H9 (cell line): ENCODE measurements around the gene NANOS2. TPM values are rescaled to one million over a fixed set of nuclear protein-coding genes. Genes with fewer than 3 reads are reported as not detected.
A peak's percentile ranks its signal among the peaks of the same experiment; 100 is the strongest.

Source experiments
- DNase-seq: peaks from one replicate; pipeline ENCODE4 v3.0.0-alpha.2; 2017
- H2AFZ ChIP-seq: one replicate; pipeline ENCODE4 v1.6.1; 2013; ENCODE audit warnings: mild to moderate bottlenecking, low read length, control low read depth, moderate library complexity
- H2AK5ac ChIP-seq: 2 replicates; pipeline ENCODE4 v1.6.1; 2013; ENCODE audit warnings: low read length, control low read depth, mixed read lengths; ENCODE audit not compliant: insufficient read length
- H2BK120ac ChIP-seq: one replicate; pipeline ENCODE4 v1.6.1; 2013; ENCODE audit warnings: low read depth, mild to moderate bottlenecking, low read length, control low read depth, inconsistent platforms; ENCODE audit not compliant: poor library complexity, severe bottlenecking
- H2BK12ac ChIP-seq: 2 replicates; pipeline ENCODE4 v1.6.1; 2013; ENCODE audit warnings: low read length, control low read depth, mixed read lengths, low read depth; ENCODE audit not compliant: insufficient read length
- H2BK15ac ChIP-seq: 2 replicates; pipeline ENCODE4 v1.6.1; 2013; ENCODE audit warnings: low read depth, low read length, control low read depth
- H2BK20ac ChIP-seq: one replicate; pipeline ENCODE4 v1.6.1; 2013; ENCODE audit warnings: low read depth, mild to moderate bottlenecking, low read length, control low read depth, inconsistent platforms; ENCODE audit not compliant: poor library complexity, severe bottlenecking
- H2BK5ac ChIP-seq: 2 replicates; pipeline ENCODE4 v1.6.1; 2013; ENCODE audit warnings: low read length, control low read depth, mixed read lengths; ENCODE audit not compliant: insufficient read length
- H3K14ac ChIP-seq: 2 replicates; pipeline ENCODE4 v1.6.1; 2013; ENCODE audit warnings: low read length, control low read depth; ENCODE audit not compliant: insufficient read depth
- H3K18ac ChIP-seq: 2 replicates; pipeline ENCODE4 v1.6.1; 2013; ENCODE audit warnings: low read depth, mild to moderate bottlenecking, mixed read lengths, low read length, control low read depth; ENCODE audit not compliant: insufficient read length
- H3K23ac ChIP-seq: 2 replicates; pipeline ENCODE4 v1.6.1; 2013; ENCODE audit warnings: low read length, control low read depth, mixed read lengths, low read depth; ENCODE audit not compliant: insufficient read length
- H3K23me2 ChIP-seq: 2 replicates; pipeline ENCODE4 v1.6.1; 2013; ENCODE audit warnings: low read depth, mild to moderate bottlenecking, mixed read lengths, low read length, control low read depth; ENCODE audit not compliant: insufficient read length, poor library complexity, severe bottlenecking
- H3K27ac ChIP-seq: 2 replicates; pipeline ENCODE4 v1.5.1; 2013; ENCODE audit warnings: low read length, control low read depth, mixed read lengths, low read depth; ENCODE audit not compliant: insufficient read length
- H3K27me3 ChIP-seq: 2 replicates; pipeline ENCODE4 v1.6.1; 2013; ENCODE audit warnings: low read length, control low read depth, inconsistent platforms; ENCODE audit not compliant: insufficient read depth
- H3K4ac ChIP-seq: 2 replicates; pipeline ENCODE4 v1.6.1; 2013; ENCODE audit warnings: low read depth, mild to moderate bottlenecking, control low read depth, inconsistent platforms, low read length, moderate library complexity
- H3K4me1 ChIP-seq: 2 replicates; pipeline ENCODE4 v1.6.1; 2013; ENCODE audit warnings: low read length, control low read depth, inconsistent platforms; ENCODE audit not compliant: insufficient read depth
- H3K4me2 ChIP-seq: 2 replicates; pipeline ENCODE4 v1.6.1; 2013; ENCODE audit warnings: low read length, control low read depth, mixed read lengths; ENCODE audit not compliant: insufficient read length, insufficient read depth
- H3K56ac ChIP-seq: 2 replicates; pipeline ENCODE4 v1.6.1; 2013; ENCODE audit warnings: low read depth, mild to moderate bottlenecking, mixed read lengths, low read length, control low read depth; ENCODE audit not compliant: insufficient read length
- H3K79me1 ChIP-seq: 2 replicates; pipeline ENCODE4 v1.6.1; 2013; ENCODE audit warnings: low read depth, mild to moderate bottlenecking, moderate library complexity, low read length, control low read depth, inconsistent platforms; ENCODE audit not compliant: insufficient read depth, poor library complexity, severe bottlenecking
- H3K79me2 ChIP-seq: 2 replicates; pipeline ENCODE4 v1.6.1; 2013; ENCODE audit warnings: low read length, control low read depth, inconsistent platforms; ENCODE audit not compliant: insufficient read depth
- H3K9ac ChIP-seq: 2 replicates; pipeline ENCODE4 v1.6.1; 2013; ENCODE audit warnings: low read length, control low read depth, mixed read lengths; ENCODE audit not compliant: insufficient read length; ENCODE audit errors: extremely low read depth
- H3K9me3 ChIP-seq: one replicate; pipeline ENCODE4 v1.6.1; 2013; ENCODE audit warnings: low read depth, low read length, inconsistent platforms; ENCODE audit not compliant: control insufficient read depth
- H3T11ph ChIP-seq: one replicate; pipeline ENCODE4 v1.6.1; 2013; ENCODE audit warnings: mild to moderate bottlenecking, low read length, control low read depth, inconsistent platforms
- H4K20me1 ChIP-seq: one replicate; pipeline ENCODE4 v1.6.1; 2013; ENCODE audit not compliant: control insufficient read depth, insufficient read length, insufficient read depth
- H4K5ac ChIP-seq: 2 replicates; pipeline ENCODE4 v1.6.1; 2013; ENCODE audit warnings: low read depth, mild to moderate bottlenecking, mixed read lengths, low read length, control low read depth; ENCODE audit not compliant: insufficient read length
- H4K8ac ChIP-seq: replicated peaks from 2 replicates; pipeline ENCODE4 v1.6.1; 2013; ENCODE audit warnings: low read length, control low read depth, mixed read lengths, low read depth; ENCODE audit not compliant: insufficient read length
- H4K91ac ChIP-seq: 2 replicates; pipeline ENCODE4 v1.6.1; 2013; ENCODE audit warnings: low read depth, mild to moderate bottlenecking, moderate library complexity, mixed read lengths, low read length, control low read depth; ENCODE audit not compliant: insufficient read length
- H3K27ac Mint-ChIP-seq, 3 experiments: 2 replicates in 2 of 3; 3 replicates in 1 of 3; pipeline ENCODE4 v1.8.0; 2020 to 2021; ENCODE audit warnings: mixed read lengths in 3 of 3, mild to moderate bottlenecking in 1 of 3, moderate library complexity in 1 of 3
- H3K27me3 Mint-ChIP-seq: 2 replicates; pipeline ENCODE4 v1.8.0; 2021; ENCODE audit warnings: low read depth, mild to moderate bottlenecking, moderate library complexity, mixed read lengths
- H3K36me3 Mint-ChIP-seq, 3 experiments: 2 replicates in 2 of 3; 3 replicates in 1 of 3; pipeline ENCODE4 v1.8.0; 2020 to 2021; ENCODE audit warnings: low read depth in 3 of 3, mixed read lengths in 3 of 3; ENCODE audit not compliant: insufficient read depth in 1 of 3
- H3K4me1 Mint-ChIP-seq, 2 experiments: 2 replicates each; pipeline ENCODE4 v1.8.0; 2020; ENCODE audit warnings: mixed read lengths in 2 of 2
- H3K4me3 Mint-ChIP-seq, 2 experiments: 2 replicates in 1 of 2; 3 replicates in 1 of 2; pipeline ENCODE4 v1.8.0; 2020 to 2021; ENCODE audit warnings: mild to moderate bottlenecking in 2 of 2, mixed read lengths in 2 of 2, moderate library complexity in 1 of 2
- H3K9me3 Mint-ChIP-seq, 2 experiments: 2 replicates in 1 of 2; 3 replicates in 1 of 2; pipeline ENCODE4 v1.8.0; 2020; ENCODE audit warnings: mild to moderate bottlenecking in 2 of 2, mixed read lengths in 2 of 2, moderate library complexity in 1 of 2
- CTCF ChIP-seq: fragments of 200-600 bp; sonication (generic); conservative IDR thresholded peaks from 3 replicates; pipeline ENCODE4 v1.8.0; 2021; ENCODE audit warnings: antibody characterized with exemption, mild to moderate bottlenecking
- WGBS: extraction: QIAGEN DNeasy Blood & Tissue Kit; methylation state at CpG from one replicate; pipeline ENCODE4 v1.1.7; 2013; ENCODE audit warnings: missing lambda C conversion rate, low lambda C conversion rate, mixed read lengths; ENCODE audit not compliant: insufficient read length; ENCODE audit errors: extremely low coverage; 5-methylcytosine and 5-hydroxymethylcytosine counted together
- total RNA-seq: library from RNA; stranded (reverse); gene quantifications from 2 replicates; pipeline ENCODE4 v1.2.1, GENCODE V29; 2021

Gene NANOS2
- total RNA-seq, 1 experiment from 2014 or later: not detected

GRCh38 chr19:45886427-45887199 lies 28.0 kb downstream of the NANOS2 start:
- no peaks in the 10 kb centered on the region for H3K9me3 ChIP-seq
- no peak for TF ChIP-seq CTCF

More at GRCh38 chr19:45886427-45887199, 28.0 kb downstream of the NANOS2 start:
- H2BK12ac ChIP-seq: no peak overlapping the region
- peak overlapping the region; percentile 98 to 99 (median 98) for H3K27ac Mint-ChIP-seq
- H3K23ac ChIP-seq: no peak overlapping the region
- H3K14ac ChIP-seq: peak overlapping the region; percentile 82; the same call in 1 of the 2 replicates
- no peak overlapping the region for H2BK5ac ChIP-seq
- H3K79me1 ChIP-seq: no peaks in the 10 kb centered on the region
- no peaks in the 10 kb centered on the region for H4K20me1 ChIP-seq
- H2BK15ac ChIP-seq: no peak overlapping the region
- H2BK120ac ChIP-seq: no peak overlapping the region
- peak; percentile 93 for DNase-seq
- no peaks in the 10 kb centered on the region for H3K79me2 ChIP-seq
- H3K9me3 Mint-ChIP-seq: no peaks in the 10 kb centered on the region
- no peak overlapping the region for H2BK20ac ChIP-seq
- peak overlapping the region; percentile 87 to 94 for H3K4me3 Mint-ChIP-seq
- H2AK5ac ChIP-seq: no peak overlapping the region
- H3K23me2 ChIP-seq: peaks cover 19% of the 10 kb centered on the region
- no peaks in the 10 kb centered on the region for H3K4me1 ChIP-seq
- H3K56ac ChIP-seq: no peak overlapping the region
- no peak overlapping the region for H2AFZ ChIP-seq
- WGBS: no CpG with 5 or more reads among the region's 32 CpGs
- H3K27me3 ChIP-seq: no peaks in the 10 kb centered on the region
- H3T11ph ChIP-seq: no peak overlapping the region
- no peak overlapping the region for H4K8ac ChIP-seq
- no peak overlapping the region for H3K27ac ChIP-seq
- no peak overlapping the region for H3K4ac ChIP-seq
- H3K4me2 ChIP-seq: peak overlapping the region; percentile 76
- peak overlapping the region; percentile 83 for H3K18ac ChIP-seq
- H3K27me3 Mint-ChIP-seq: peaks cover 2% of the 10 kb centered on the region; the same call in 1 of the 2 replicates
- H3K36me3 Mint-ChIP-seq: peaks cover 4 to 7% (median 5%) of the 10 kb centered on the region in 3 experiments; a peak in 4 of 7 replicates
- no peak overlapping the region for H4K91ac ChIP-seq
- H3K9ac ChIP-seq: peak overlapping the region; percentile 77
- H4K5ac ChIP-seq: no peak overlapping the region
- H3K4me1 Mint-ChIP-seq: peaks cover 17 to 25% of the 10 kb centered on the region in 2 experiments
